GM19025 (cell line): ENCODE results near the gene DGKI.
"Not testable (repeated sequence)": the region's sequence is repeated elsewhere in the genome, so short reads cannot be mapped to it uniquely, and the experiment has no call there.

Experiments used
- ATAC-seq: cut with Tn5 transposase; IDR thresholded peaks from one replicate; pipeline ENCODE4 v1.9.1; 2021; ENCODE audit warnings: mild to moderate bottlenecking, low read depth, moderate library complexity; ENCODE audit not compliant: unreplicated experiment

The DGKI gene

GRCh38 chr7:137492889-137493288 is 353.9 kb downstream of the DGKI start:
- no peak for ATAC-seq

GRCh38 chr7:137489880-137490279 is 356.9 kb downstream of the DGKI start:
- ATAC-seq, result no peak

- no peak for ATAC-seq
These were observed 358.7 kb downstream of the DGKI start for GRCh38 chr7:137488038-137488437.

- ATAC-seq, result no peak
These were observed 361.0 kb downstream of the DGKI start for GRCh38 chr7:137485818-137486217.

- no peak for ATAC-seq
These were observed 362.4 kb downstream of the DGKI start for GRCh38 chr7:137484326-137484725.

GRCh38 chr7:137482466-137482865 is 364.3 kb downstream of the DGKI start:
- ATAC-seq, result no peak

GRCh38 chr7:137480824-137481365 is 365.9 kb downstream of the DGKI start:
- ATAC-seq, result no peak

- no peak for ATAC-seq
These were observed 366.4 kb downstream of the DGKI start for GRCh38 chr7:137480401-137480800.

GRCh38 chr7:137476937-137477336 is 369.8 kb downstream of the DGKI start:
- ATAC-seq, result no peak

- ATAC-seq, result no peak
These were observed 370.8 kb downstream of the DGKI start for GRCh38 chr7:137475966-137476365.

GRCh38 chr7:137474540-137475026 is 372.2 kb downstream of the DGKI start:
- no peak for ATAC-seq

GRCh38 chr7:137471128-137471527 is 375.6 kb downstream of the DGKI start:
- no peak for ATAC-seq

- no peak for ATAC-seq
These were observed 376.9 kb downstream of the DGKI start for GRCh38 chr7:137469858-137470257.

- no peak for ATAC-seq
These were observed 377.5 kb downstream of the DGKI start for GRCh38 chr7:137469191-137469811.

- ATAC-seq, result no peak
These were observed 383.9 kb downstream of the DGKI start for GRCh38 chr7:137462847-137463246.

GRCh38 chr7:137462074-137462715 is 384.6 kb downstream of the DGKI start:
- ATAC-seq, result no peak

GRCh38 chr7:137458399-137458798 is 388.4 kb downstream of the DGKI start:
- no peak for ATAC-seq

GRCh38 chr7:137454767-137455166 is 392.0 kb downstream of the DGKI start:
- ATAC-seq, result no peak

- no peak for ATAC-seq
These were observed 392.5 kb downstream of the DGKI start for GRCh38 chr7:137454246-137454724.

GRCh38 chr7:137453356-137453755 is 393.4 kb downstream of the DGKI start:
- no peak for ATAC-seq

GRCh38 chr7:137449016-137449415 is 397.8 kb downstream of the DGKI start:
- ATAC-seq, result no peak

GRCh38 chr7:137448572-137448971 is 398.2 kb downstream of the DGKI start:
- ATAC-seq, result not testable (repeated sequence)
